BJ (cell line): ENCODE measurements around the gene NDC80. TPM values are rescaled to one million over a fixed set of nuclear protein-coding genes. Genes with fewer than 3 reads are reported as not detected.

Experiments used
- CTCF ChIA-PET: fragments of 350-600 bp; formaldehyde crosslinking; extraction: SDS; loops from one replicate; lab custom pipeline; 2021; ENCODE audit warnings: antibody characterized with exemption, inconsistent platforms; lab: Yijun Ruan, JAX
- POLR2A ChIA-PET: fragments of 300-600 bp; sonication (Branson Sonifier 250); formaldehyde crosslinking; extraction: SDS; loops from one replicate; lab custom pipeline; 2021; ENCODE audit warnings: antibody characterized with exemption; lab: Charles Lee
- DNase-seq: peaks from one replicate; pipeline ENCODE4 v3.0.0-alpha.2; 2011; ENCODE audit warnings: low read depth
- H3K27me3 ChIP-seq: 2 replicates; pipeline ENCODE4 v1.6.0; 2011; ENCODE audit warnings: low read length; ENCODE audit not compliant: control insufficient read depth, insufficient read depth
- H3K36me3 ChIP-seq: 2 replicates; pipeline ENCODE4 v1.5.1; 2011; ENCODE audit warnings: low read length; ENCODE audit not compliant: control insufficient read depth, insufficient read depth
- H3K4me3 ChIP-seq: 2 replicates; pipeline ENCODE4 v1.5.1; 2011; ENCODE audit warnings: low read depth, mild to moderate bottlenecking, control low read depth, low read length
- CTCF ChIP-seq: IDR thresholded peaks from 2 replicates; pipeline ENCODE4 v1.5.1; 2011; ENCODE audit warnings: low read depth, mild to moderate bottlenecking, control low read depth, inconsistent platforms, low read length, moderate library complexity; ENCODE audit not compliant: insufficient read depth
- polyA plus RNA-seq: library from polyadenylated mRNA; depleted of rRNA; stranded (reverse); fragments of >200 nt; gene quantifications from 2 replicates; pipeline ENCODE4 v1.2.3, GENCODE V29; 2011

NDC80 gene
- polyA plus RNA-seq, 1 experiment, result 18.1 TPM

DNA sequence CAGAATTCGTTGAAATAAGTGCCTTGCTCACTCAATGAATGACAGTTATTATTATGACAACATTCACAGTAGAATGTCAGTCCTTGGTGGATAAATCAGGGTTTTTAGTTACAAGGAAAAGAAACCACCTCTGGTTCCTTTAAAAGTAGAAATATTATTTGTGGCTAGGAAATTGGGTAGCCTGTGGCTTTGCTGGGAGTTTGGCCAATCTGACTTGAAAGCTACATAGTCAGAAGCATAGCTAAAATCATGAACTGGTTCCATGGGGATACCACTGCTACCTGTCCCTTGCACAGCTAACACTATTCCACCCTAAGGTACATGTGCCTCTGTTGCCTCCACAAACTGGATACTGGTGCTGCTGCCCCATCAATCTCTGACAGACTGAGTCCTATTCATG is 71.4 kb downstream of the NDC80 start:
- no peak for DNase-seq
- POLR2A ChIA-PET, result no interaction called here

GRCh38 chr18:2644535-2644934 is 73.2 kb downstream of the NDC80 start:
- Histone ChIP-seq H3K4me3 (no peak overlapping the region), H3K36me3 (no peaks in the 10 kb centered on the region), H3K27me3 (0 out of 2 replicates have a peak, but pooled peaks cover 2% of the 10 kb centered on the region)
- ChIA-PET CTCF (no interaction called here), POLR2A (no interaction called here)
- DNase-seq, result no peak
- no peak for TF ChIP-seq CTCF

More for the DNA sequence above, 71.4 kb downstream of the NDC80 start:
- CTCF ChIA-PET, result no interaction called here
- H3K4me3 ChIP-seq, result no peak overlapping the region
- 0 out of 2 replicates have a peak, but pooled peaks cover 2% of the 10 kb centered on the region for H3K27me3 ChIP-seq
- no peak for TF ChIP-seq CTCF
- H3K36me3 ChIP-seq, result no peaks in the 10 kb centered on the region

- CTCF ChIA-PET, result no interaction called here
- Histone ChIP-seq H3K27me3 (no peaks in the 10 kb centered on the region), H3K36me3 (no peaks in the 10 kb centered on the region), H3K4me3 (no peak overlapping the region)
- no peak for DNase-seq
- no peak for TF ChIP-seq CTCF
- POLR2A ChIA-PET, result no interaction called here
These were observed 80.6 kb downstream of the NDC80 start for GRCh38 chr18:2651981-2652380.

DNA sequence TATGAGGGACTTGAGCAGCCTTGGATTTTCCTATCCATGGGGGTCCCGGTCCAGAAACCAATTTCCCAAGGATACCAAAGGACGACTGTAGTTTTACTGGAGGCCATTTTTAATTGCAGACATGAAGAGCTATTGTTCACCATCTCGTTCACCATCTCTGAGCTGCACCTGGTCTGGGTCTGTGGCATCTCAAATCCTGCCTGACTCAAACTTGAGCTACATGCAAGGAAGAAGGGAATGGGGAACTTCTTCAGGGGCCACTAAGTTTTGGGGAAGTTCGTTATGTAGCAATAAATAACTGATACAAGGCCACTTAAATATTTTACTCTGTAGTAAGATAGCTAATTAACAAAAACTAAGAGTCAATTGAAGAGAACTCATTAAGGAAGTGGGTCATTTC is 82.1 kb downstream of the NDC80 start:
- no peaks in the 10 kb centered on the region for H3K27me3 ChIP-seq
- no peaks in the 10 kb centered on the region for H3K36me3 ChIP-seq
- DNase-seq, result no peak
- H3K4me3 ChIP-seq, result no peak overlapping the region
- ChIA-PET POLR2A (no interaction called here), CTCF (no interaction called here)
- no peak for TF ChIP-seq CTCF

DNA sequence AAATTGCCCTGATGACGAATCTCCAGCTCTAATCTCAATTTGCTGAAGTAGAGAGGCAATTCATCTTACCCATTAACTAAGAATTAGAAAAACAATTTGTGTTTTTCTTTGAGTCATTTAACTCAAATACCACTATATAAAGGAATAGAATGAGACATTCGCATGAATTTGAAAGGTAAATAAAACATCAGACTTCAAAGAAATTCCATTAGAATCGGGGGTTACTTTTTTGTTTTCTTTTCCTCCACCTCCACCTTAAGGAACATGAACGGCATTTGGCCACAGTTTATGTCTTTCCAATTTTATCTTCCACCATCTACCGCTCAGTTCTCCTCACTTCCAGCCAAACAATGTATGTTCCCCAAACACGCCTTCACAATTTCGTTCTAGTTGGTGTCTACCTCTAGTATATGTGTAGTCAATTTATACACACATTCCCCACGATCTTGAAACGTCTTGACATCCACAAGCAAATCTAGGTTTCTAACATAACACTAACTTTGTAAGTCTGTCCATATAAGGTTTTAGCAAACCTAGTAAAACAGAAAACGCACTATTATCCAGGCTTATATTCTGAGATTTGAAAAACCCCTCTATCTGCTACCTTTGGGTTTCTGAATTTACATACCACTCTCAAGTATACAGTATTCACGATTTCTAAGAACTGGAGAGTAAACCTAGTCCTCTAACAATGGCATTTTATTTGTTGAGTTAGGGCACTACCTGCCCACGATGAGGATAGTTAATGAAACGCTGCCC is 83.0 kb downstream of the NDC80 start:
- POLR2A ChIA-PET, result no interaction called here

More for the DNA sequence above, 83.0 kb downstream of the NDC80 start:
- DNase-seq, result no peak
- no peaks in the 10 kb centered on the region for H3K27me3 ChIP-seq
- no peaks in the 10 kb centered on the region for H3K36me3 ChIP-seq
- peak overlapping the region; percentile 94 for H3K4me3 ChIP-seq
- CTCF ChIA-PET, result no interaction called here
- TF ChIP-seq CTCF, result no peak
